HG03045 (cell line): ENCODE data around the gene FUOM.

Experiments
- ATAC-seq: cut with Tn5 transposase; IDR thresholded peaks from one replicate; pipeline ENCODE4 v1.9.1; 2021; ENCODE audit warnings: mild to moderate bottlenecking, moderate library complexity; ENCODE audit not compliant: unreplicated experiment

Gene FUOM

GRCh38 chr10:133357285-133358161, at the start of gene FUOM:
Gene FUOM, minus strand, starts transcription at chr10:133358019. Its CDS starts 12 bp downstream, at chr10:133358007.
- ATAC-seq, result peak; percentile 59

GRCh38 chr10:133405844-133406527, 48.2 kb upstream of the FUOM start:
- ATAC-seq, result no peak

GRCh38 chr10:133405272-133405671, 47.5 kb upstream of the FUOM start:
- ATAC-seq, result no peak

- no peak for ATAC-seq
Observed at GRCh38 chr10:133403784-133404183, 46.0 kb upstream of the FUOM start.

- ATAC-seq, result no peak
Observed at GRCh38 chr10:133403359-133403758, 45.5 kb upstream of the FUOM start.

- no peak for ATAC-seq
Observed at GRCh38 chr10:133401981-133402725, 44.3 kb upstream of the FUOM start.

GRCh38 chr10:133401500-133401899, 43.7 kb upstream of the FUOM start:
- peak; percentile 14 for ATAC-seq

GRCh38 chr10:133400624-133401424, 43.0 kb upstream of the FUOM start:
- peak; percentile 59 for ATAC-seq

- ATAC-seq, result no peak
Observed at GRCh38 chr10:133399123-133399601, 41.3 kb upstream of the FUOM start.

- ATAC-seq, result no peak
Observed at GRCh38 chr10:133397938-133398337, 40.1 kb upstream of the FUOM start.

GRCh38 chr10:133396035-133396624, 38.3 kb upstream of the FUOM start:
- ATAC-seq, result no peak

GRCh38 chr10:133394801-133395221, 37.0 kb upstream of the FUOM start:
- ATAC-seq, result no peak

GRCh38 chr10:133394064-133394663, 36.3 kb upstream of the FUOM start, which contains the start of gene MTG1:
Gene MTG1, plus strand, starts transcription at chr10:133394157. Its CDS starts 64 bp downstream, at chr10:133394221.
- ATAC-seq, result peak; percentile 81

GRCh38 chr10:133393401-133394063, 35.7 kb upstream of the FUOM start:
- ATAC-seq, result no peak

- no peak for ATAC-seq
Observed at GRCh38 chr10:133391761-133392518, 34.1 kb upstream of the FUOM start.

- no peak for ATAC-seq
Observed at GRCh38 chr10:133391249-133391635, 33.4 kb upstream of the FUOM start.

- ATAC-seq, result no peak
Observed at GRCh38 chr10:133390597-133391248, 32.9 kb upstream of the FUOM start.
